RWPE1 (cell line): ENCODE measurements around the gene HMCN2.

Source experiments
- CTCF ChIA-PET: fragments of 350-600 bp; sonication (Branson Sonifier 250); formaldehyde crosslinking; extraction: SDS; loops from one replicate; lab custom pipeline; 2021; lab: Yijun Ruan, JAX
- POLR2A ChIA-PET: fragments of 400-600 bp; formaldehyde crosslinking; extraction: SDS; loops from one replicate; lab custom pipeline; 2020; ENCODE audit warnings: antibody characterized with exemption; ENCODE audit not compliant: low non-redundant PET; lab: Yijun Ruan, JAX
- DNase-seq: peaks from one replicate; pipeline ENCODE4 v3.0.0; 2012; ENCODE audit warnings: low spot score
- H3K27ac ChIP-seq: fragments of 450-650 bp; 2 replicates; pipeline ENCODE4 v1.5.1; 2017
- CTCF ChIP-seq: fragments of 450-650 bp; conservative IDR thresholded peaks from 2 replicates; pipeline ENCODE4 v1.5.1; 2017; ENCODE audit warnings: low read depth, mild to moderate bottlenecking

HMCN2 gene

GRCh38 chr9:130287736-130288135 is 22.2 kb downstream of the HMCN2 start:
- ChIA-PET CTCF (no interaction called here), POLR2A (no interaction called here)
- no peak for TF ChIP-seq CTCF
- DNase-seq: no peak
- no peak overlapping the region for H3K27ac ChIP-seq

DNA sequence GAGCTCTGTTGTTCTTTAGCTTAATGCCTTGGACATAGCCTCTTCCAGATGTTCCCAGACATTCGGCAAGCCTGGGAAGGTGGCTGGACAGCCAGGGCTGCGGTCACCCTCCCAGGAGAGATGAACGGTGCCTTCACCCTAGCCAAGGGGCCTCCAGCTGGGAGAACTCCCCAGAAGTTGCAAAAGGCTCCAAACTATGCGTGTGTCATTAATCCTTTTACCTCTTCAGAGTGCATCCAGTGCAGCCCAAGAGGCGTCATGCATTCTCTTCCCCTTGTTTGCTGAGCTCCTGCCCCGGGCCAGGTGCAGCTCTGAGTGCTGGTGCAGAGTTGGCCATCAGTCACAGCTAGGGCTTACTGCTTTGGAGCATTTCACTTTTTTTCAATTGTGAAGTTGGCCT is 22.8 kb downstream of the HMCN2 start:
- ChIA-PET POLR2A (no interaction called here), CTCF (interaction anchor here (0.6 kb wide), 1 partner anchor 710 kb away, joined by 3 read pairs; no protein-coding TSS in a partner anchor)
- no peak overlapping the region for H3K27ac ChIP-seq
- DNase-seq: no peak
- TF ChIP-seq CTCF: no peak

DNA sequence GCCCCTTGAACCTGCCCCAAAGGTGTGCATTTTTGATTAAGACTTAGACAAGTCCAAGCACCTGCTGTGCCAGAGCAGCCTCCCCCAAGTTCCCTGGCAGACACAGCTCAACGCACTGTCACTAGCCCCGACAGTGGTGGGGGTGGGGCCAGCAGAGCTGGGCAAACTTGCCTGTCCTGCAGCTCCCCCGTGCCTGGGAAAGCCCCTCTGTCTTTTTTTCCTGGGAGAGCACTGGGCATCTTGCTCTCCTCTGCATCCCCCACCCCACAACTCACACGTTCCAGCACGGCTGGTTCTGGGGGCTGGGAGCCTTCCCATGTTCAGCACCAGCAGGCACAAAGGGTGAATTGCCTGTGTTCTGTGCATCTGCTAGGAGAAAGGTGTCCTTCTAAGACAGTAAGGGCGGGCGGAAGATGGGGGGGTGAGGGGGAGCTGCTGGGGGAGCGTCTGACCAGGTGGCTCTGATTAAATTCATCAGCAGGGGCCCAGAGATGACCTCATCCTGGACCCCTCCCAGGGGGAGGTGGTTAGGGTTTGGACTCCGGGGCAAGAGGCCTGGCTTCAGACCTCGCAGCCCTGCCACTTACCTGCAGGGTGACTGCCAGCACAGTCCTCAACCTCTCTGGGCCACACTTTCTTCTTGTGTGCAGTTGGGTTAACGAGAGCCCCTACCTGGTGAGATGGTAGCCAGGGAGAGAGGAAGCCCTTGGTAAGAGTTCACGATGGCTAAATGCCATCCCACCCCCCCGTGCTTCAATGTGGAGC is 23.5 kb downstream of the HMCN2 start:
- CTCF ChIA-PET: interaction anchor here (0.5 kb wide), 1 partner anchor 108 kb away, joined by 3 read pairs; no protein-coding TSS in a partner anchor
- no peak overlapping the region for H3K27ac ChIP-seq
- POLR2A ChIA-PET: no interaction called here
- no peak for TF ChIP-seq CTCF
- DNase-seq: no peak

GRCh38 chr9:130289711-130290241 is 24.2 kb downstream of the HMCN2 start:
- ChIA-PET CTCF (interaction anchor here (0.5 kb wide), 1 partner anchor 108 kb away, joined by 3 read pairs; no protein-coding TSS in a partner anchor), POLR2A (no interaction called here)
- no peak overlapping the region for H3K27ac ChIP-seq
- no peak for DNase-seq
- no peak for TF ChIP-seq CTCF

GRCh38 chr9:130290291-130291181 is 25.0 kb downstream of the HMCN2 start:
- TF ChIP-seq CTCF: no peak
- no peak overlapping the region for H3K27ac ChIP-seq
- DNase-seq: no peak
- ChIA-PET CTCF (no interaction called here), POLR2A (no interaction called here)

GRCh38 chr9:130291474-130291873 is 25.9 kb downstream of the HMCN2 start:
- H3K27ac ChIP-seq: no peak overlapping the region
- no peak for DNase-seq
- TF ChIP-seq CTCF: no peak
- CTCF ChIA-PET: no interaction called here
- POLR2A ChIA-PET: no interaction called here
